Kidney (tissue), 14 donors: ENCODE results near the gene PRKCE. TPM values are rescaled to one million over a fixed set of nuclear protein-coding genes. Genes with fewer than 3 reads are reported as not detected.
"Not testable (repeated sequence)": the region's sequence is repeated elsewhere in the genome, so short reads cannot be mapped to it uniquely, and the experiment has no call there.

Experiments used
- DNase-seq, 5 donors: peaks; one replicate each; pipeline ENCODE4 v3.0.0-alpha.2; 2013 to 2020
- FAIRE-seq: peaks from 2 replicates; lab custom pipeline; 2012; peaks lifted over from hg19 to GRCh38; lab: Jason Lieb, UNC
- H3K27ac ChIP-seq, 2 donors: one replicate each; pipeline ENCODE4 v1.7.0; 2013; ENCODE audit warnings: low read depth in 2 of 2, low read length in 2 of 2, inconsistent platforms in 1 of 2
- H3K27me3 ChIP-seq: one replicate; pipeline ENCODE4 v1.7.1; 2013; ENCODE audit warnings: low read length, inconsistent platforms; ENCODE audit not compliant: control insufficient read depth, insufficient read depth
- H3K36me3 ChIP-seq, 3 donors: one replicate each; pipeline versions ENCODE4 v1.7.0 to v1.7.1; 2013; ENCODE audit warnings: low read length in 3 of 3, control low read depth in 1 of 3, inconsistent platforms in 1 of 3; ENCODE audit not compliant: insufficient read depth in 3 of 3, control insufficient read depth in 2 of 3
- H3K4me1 ChIP-seq, 3 donors: one replicate each; pipeline versions ENCODE4 v1.7.0 to v1.7.1; 2013; ENCODE audit warnings: low read length in 3 of 3, inconsistent platforms in 1 of 3, low read depth in 1 of 3; ENCODE audit not compliant: control insufficient read depth in 2 of 3, insufficient read depth in 2 of 3
- H3K4me3 ChIP-seq, 3 donors: one replicate each; pipeline versions ENCODE4 v1.7.0 to v1.8.1; 2013; ENCODE audit warnings: low read length in 3 of 3, control low read depth in 1 of 3, inconsistent platforms in 1 of 3
- H3K9ac ChIP-seq, 3 donors: one replicate each; pipeline versions ENCODE4 v1.7.0 to v1.7.1; 2013; ENCODE audit warnings: low read length in 3 of 3, control low read depth in 1 of 3, inconsistent platforms in 1 of 3
- H3K9me3 ChIP-seq, 3 donors: one replicate each; pipeline versions ENCODE4 v1.7.0 to v1.7.1; 2013; ENCODE audit warnings: low read length in 3 of 3, control low read depth in 1 of 3, inconsistent platforms in 1 of 3; ENCODE audit not compliant: control insufficient read depth in 2 of 3, insufficient read depth in 1 of 3
- CTCF ChIP-seq: IDR thresholded peaks from 3 replicates; pipeline ENCODE4 v1.5.1; 2012; ENCODE audit warnings: mild to moderate bottlenecking, moderate library complexity, borderline replicate concordance; ENCODE audit not compliant: insufficient read depth; ENCODE audit errors: extremely low read depth
- intact Hi-C: fragments of 100-400 bp; cut with DNase I; formaldehyde crosslinking; loops from one replicate; pipeline ENCODE4 v1.11.1; 2022
- polyA plus RNA-seq: library from polyadenylated mRNA; stranded (reverse); fragments of 350-450 nt; fragmentation: Illumina TruSeq; extraction: RNeasy Lipid Tissue Mini Kit (QIAGEN cat#74804); gene quantifications from one replicate; pipeline ENCODE4 v1.2.3, GENCODE V29; 2014; ENCODE audit warnings: low read depth, low replicate concordance; ENCODE audit not compliant: insufficient read depth
- total RNA-seq: library from RNA; stranded (reverse); fragmentation: NEBNext Ultra II Directional; extraction: Animal tissue kit (Norgen Biotek cat#: 25700); gene quantifications from one replicate; pipeline ENCODE4 v1.2.1, GENCODE V29; 2021
- donor health status: control.
- donor health status: control.
- donor health status: control.
- donor health status: control.
- donor health status: control.
- donor health status: DM: yes; HTN: yes; CAD: no.
- donor health status: Normal renal cell carcinoma (clear cell type).

The PRKCE gene
- total and polyA plus RNA-seq, 2 donors from 2014 or later: 11.1 to 27.3 TPM

DNA sequence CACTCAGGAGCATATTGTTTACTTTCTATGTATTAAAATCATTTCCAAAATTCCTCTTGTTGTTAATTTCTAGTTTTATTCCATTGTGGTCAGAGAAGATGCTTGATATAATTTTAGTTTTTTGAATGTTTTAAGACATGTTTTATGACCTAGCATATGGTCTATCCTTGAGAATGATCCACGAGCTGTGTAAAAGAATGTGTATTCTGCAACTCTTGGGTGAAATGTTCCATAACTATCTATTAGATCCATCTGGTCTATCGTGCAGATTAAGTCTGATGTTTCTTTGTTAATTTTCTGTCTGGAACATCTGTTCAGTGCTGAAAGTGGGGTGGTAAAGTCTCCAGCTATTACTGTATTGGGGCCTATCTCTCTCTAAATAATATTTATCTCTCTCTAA, 562.4 kb downstream of the PRKCE start:
- no peak for TF ChIP-seq CTCF
- no peaks in the 10 kb centered on the region for H3K27me3 ChIP-seq
- FAIRE-seq (no peak), DNase-seq (no peak)
- H3K4me3 ChIP-seq: no peak overlapping the region
- H3K36me3 ChIP-seq: no peaks in the 10 kb centered on the region
- intact Hi-C loops: no loop called here
- no peak overlapping the region for H3K9ac ChIP-seq
- no peak overlapping the region for H3K27ac ChIP-seq
- no peaks in the 10 kb centered on the region for H3K4me1 ChIP-seq
- H3K9me3 ChIP-seq: peaks cover 0 to 8% (median 0%) of the 10 kb centered on the region in 3 donors

GRCh38 chr2:46216213-46216612, 564.7 kb downstream of the PRKCE start:
- H3K9me3 ChIP-seq: peaks cover 0 to 8% (median 0%) of the 10 kb centered on the region in 3 donors
- no peak overlapping the region for H3K27ac ChIP-seq
- H3K9ac ChIP-seq: no peak overlapping the region
- no peak for TF ChIP-seq CTCF
- DNase-seq: no peak
- no peak overlapping the region for H3K4me3 ChIP-seq
- no peak for FAIRE-seq
- H3K27me3 ChIP-seq: no peaks in the 10 kb centered on the region
- intact Hi-C loops: no loop called here
- H3K4me1 ChIP-seq: no peaks in the 10 kb centered on the region
- H3K36me3 ChIP-seq: no peaks in the 10 kb centered on the region

- FAIRE-seq, DNase-seq, H3K36me3 ChIP-seq, H3K4me1 ChIP-seq, H3K9me3 ChIP-seq, H3K27me3 ChIP-seq, H3K4me3 ChIP-seq, H3K27ac ChIP-seq, intact Hi-C loops, H3K9ac ChIP-seq: not testable (repeated sequence)
Observed at GRCh38 chr2:46223514-46223913, 572.0 kb downstream of the PRKCE start.

DNA sequence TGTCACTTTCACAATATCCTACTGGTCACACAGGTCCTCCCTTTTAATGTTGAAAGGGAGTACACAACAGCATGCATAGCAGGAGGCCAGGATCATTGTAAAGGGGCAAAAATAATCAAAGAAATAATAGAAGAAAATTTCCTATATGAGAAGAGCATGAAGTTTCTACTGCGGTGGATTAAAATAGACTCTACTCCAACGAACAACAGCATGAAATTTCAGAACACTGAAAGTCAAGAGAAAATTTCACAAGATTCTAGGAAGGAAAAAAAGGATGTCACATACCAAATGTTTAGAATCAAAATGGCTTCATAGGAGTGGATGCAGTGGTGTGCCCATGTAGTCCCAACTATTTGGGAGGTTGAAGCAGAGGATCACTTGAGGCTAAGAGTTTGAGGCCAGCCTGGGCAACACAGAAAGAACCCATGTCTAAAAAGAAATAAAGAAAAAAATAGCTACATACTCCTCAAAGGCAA, 573.7 kb downstream of the PRKCE start:
- intact Hi-C loops: no loop called here
- Histone ChIP-seq H3K27ac (peak overlapping the region in 1 of 2 donors; percentile 23), H3K4me1 (peaks cover 0 to 6% (median 0%) of the 10 kb centered on the region in 3 donors), H3K36me3 (no peaks in the 10 kb centered on the region), H3K4me3 (no peak overlapping the region), H3K9me3 (no peaks in the 10 kb centered on the region), H3K9ac (no peak overlapping the region), H3K27me3 (no peaks in the 10 kb centered on the region)
- FAIRE-seq: no peak
- no peak for TF ChIP-seq CTCF
- DNase-seq: no peak
